Neuronal stem cell (in vitro differentiated cells): ENCODE results near the gene CD2AP. TPM values are rescaled to one million over a fixed set of nuclear protein-coding genes. Genes with fewer than 3 reads are reported as not detected.

Experiments used
- DNase-seq: peaks from one replicate; pipeline ENCODE4 v3.0.0-alpha.2; 2013; ENCODE audit warnings: low spot score
- H2AFZ ChIP-seq: one replicate; pipeline ENCODE4 v1.6.1; 2013; ENCODE audit warnings: mild to moderate bottlenecking, low read length, inconsistent platforms
- H2AK5ac ChIP-seq: 2 replicates; pipeline ENCODE4 v1.6.1; 2013; ENCODE audit warnings: low read depth, mild to moderate bottlenecking, inconsistent platforms, low read length, moderate library complexity, mixed read lengths
- H2BK120ac ChIP-seq: 2 replicates; pipeline ENCODE4 v1.6.1; 2013; ENCODE audit warnings: low read depth, mild to moderate bottlenecking, inconsistent platforms, low read length, moderate library complexity, mixed read lengths
- H2BK12ac ChIP-seq: one replicate; pipeline ENCODE4 v1.6.1; 2013; ENCODE audit warnings: low read length, inconsistent platforms
- H2BK15ac ChIP-seq: 2 replicates; pipeline ENCODE4 v1.6.1; 2013; ENCODE audit warnings: mild to moderate bottlenecking, low read length, inconsistent platforms, mixed read lengths
- H2BK5ac ChIP-seq: one replicate; pipeline ENCODE4 v1.6.1; 2013; ENCODE audit warnings: inconsistent platforms, mild to moderate bottlenecking, low read length, moderate library complexity
- H3K14ac ChIP-seq: one replicate; pipeline ENCODE4 v1.6.1; 2013; ENCODE audit warnings: low read length, inconsistent platforms
- H3K18ac ChIP-seq: 2 replicates; pipeline ENCODE4 v1.6.1; 2013; ENCODE audit warnings: low read length, inconsistent platforms
- H3K23ac ChIP-seq: 2 replicates; pipeline ENCODE4 v1.6.1; 2013; ENCODE audit warnings: low read depth, mild to moderate bottlenecking, mixed read lengths, low read length, inconsistent platforms; ENCODE audit not compliant: poor library complexity
- H3K27ac ChIP-seq: replicated peaks from 3 replicates; pipeline ENCODE4 v1.5.1; 2013; ENCODE audit warnings: low read length, inconsistent platforms
- H3K27me3 ChIP-seq, 3 experiments: 2 replicates each; pipeline ENCODE4 v1.6.1; 2013; ENCODE audit warnings: low read length in 3 of 3, mild to moderate bottlenecking in 2 of 3, inconsistent platforms in 1 of 3, low read depth in 1 of 3, mixed read lengths in 1 of 3, moderate library complexity in 1 of 3; ENCODE audit not compliant: control insufficient read depth in 3 of 3, insufficient read depth in 3 of 3
- H3K36me3 ChIP-seq, 2 donors: replicated peaks in 1 of 2; 2 replicates each; pipeline ENCODE4 v1.6.1; 2013; ENCODE audit warnings: low read length in 2 of 2; ENCODE audit not compliant: control insufficient read depth in 2 of 2, insufficient read depth in 2 of 2
- H3K4ac ChIP-seq: 2 replicates; pipeline ENCODE4 v1.6.1; 2013; ENCODE audit warnings: inconsistent platforms, mild to moderate bottlenecking, low read length, moderate library complexity
- H3K4me1 ChIP-seq, 2 donors: 1 replicate in 1 of 2; 2 replicates in 1 of 2; pipeline ENCODE4 v1.6.1; 2013; ENCODE audit warnings: low read length in 2 of 2, low read depth in 1 of 2; ENCODE audit not compliant: control insufficient read depth in 2 of 2, insufficient read depth in 1 of 2
- H3K4me2 ChIP-seq: one replicate; pipeline ENCODE4 v1.6.1; 2013; ENCODE audit warnings: mild to moderate bottlenecking, low read length, inconsistent platforms; ENCODE audit not compliant: insufficient read depth, poor library complexity, severe bottlenecking
- H3K4me3 ChIP-seq, 2 donors: 2 replicates each; pipeline ENCODE4 v1.5.1; 2013; ENCODE audit warnings: low read length in 2 of 2, mild to moderate bottlenecking in 2 of 2, inconsistent platforms in 1 of 2, moderate library complexity in 1 of 2
- H3K79me1 ChIP-seq: one replicate; pipeline ENCODE4 v1.6.1; 2013; ENCODE audit warnings: low read depth, mild to moderate bottlenecking, inconsistent platforms, low read length, moderate library complexity
- H3K9ac ChIP-seq: one replicate; pipeline ENCODE4 v1.6.1; 2013; ENCODE audit warnings: mild to moderate bottlenecking, low read depth, low read length, inconsistent platforms; ENCODE audit not compliant: poor library complexity
- H3K9me3 ChIP-seq, 2 donors: replicated peaks in 1 of 2; 2 replicates each; pipeline versions ENCODE3 to v1.6.1; 2013; ENCODE audit warnings: low read length in 2 of 2, mild to moderate bottlenecking in 2 of 2, inconsistent platforms in 1 of 2, low read depth in 1 of 2, mixed read lengths in 1 of 2, moderate library complexity in 1 of 2; ENCODE audit not compliant: control insufficient read depth in 2 of 2, insufficient read depth in 1 of 2
- H4K8ac ChIP-seq: one replicate; pipeline ENCODE4 v1.6.1; 2013; ENCODE audit warnings: low read depth, mild to moderate bottlenecking, inconsistent platforms, low read length, moderate library complexity
- H4K91ac ChIP-seq: one replicate; pipeline ENCODE4 v1.6.1; 2013; ENCODE audit warnings: low read length, low read depth, mild to moderate bottlenecking, inconsistent platforms; ENCODE audit not compliant: poor library complexity
- WGBS, 2 donors: extraction: QIAGEN DNeasy Blood & Tissue Kit; methylation state at CpG; one replicate each; pipeline ENCODE4 v1.1.7; 2013; ENCODE audit warnings: missing lambda C conversion rate in 2 of 2, mixed read lengths in 1 of 2; ENCODE audit not compliant: insufficient read length in 2 of 2, insufficient replicate concordance in 1 of 2; ENCODE audit errors: extremely low coverage in 2 of 2; 5-methylcytosine and 5-hydroxymethylcytosine counted together
- small RNA-seq: library from polyadenylated mRNA; stranded (forward); fragments of <200 nt; extraction: miRNeasy Mini kit (QIAGEN cat#:217004); gene quantifications from one replicate; pipeline ENCODE3, GENCODE V24; 2013; ENCODE audit not compliant: insufficient read depth

CD2AP gene

GRCh38 chr6:47671777-47672176, 194.2 kb downstream of the CD2AP start:
- WGBS, 2 donors, result no CpG with 5 or more reads among the region's 1 CpG
- peaks cover 5 to 8% of the 10 kb centered on the region in 2 donors for H3K4me1 ChIP-seq
- no peak overlapping the region for H3K4me3 ChIP-seq

GRCh38 chr6:47672816-47673215, 195.2 kb downstream of the CD2AP start:
- H3K27ac ChIP-seq, result no peak overlapping the region

More at GRCh38 chr6:47671777-47672176, 194.2 kb downstream of the CD2AP start:
- Histone ChIP-seq H2BK15ac (no peak overlapping the region), H3K79me1 (no peaks in the 10 kb centered on the region), H3K27me3 (no peaks in the 10 kb centered on the region), H3K18ac (no peak overlapping the region), H2BK12ac (no peak overlapping the region), H3K36me3 (no peaks in the 10 kb centered on the region), H2AK5ac (no peak overlapping the region), H4K91ac (no peak overlapping the region), H3K4me2 (no peak overlapping the region), H2BK120ac (no peak overlapping the region), H3K27ac (no peak overlapping the region), H3K9me3 (no peaks in the 10 kb centered on the region), H2AFZ (no peak overlapping the region), H3K9ac (no peak overlapping the region), H3K23ac (no peak overlapping the region), H4K8ac (no peak overlapping the region), H3K14ac (no peak overlapping the region), H2BK5ac (no peak overlapping the region), H3K4ac (no peak overlapping the region)
- DNase-seq, result no peak

GRCh38 chr6:47674673-47675072, 197.1 kb downstream of the CD2AP start:
- Histone ChIP-seq H3K9me3 (no peaks in the 10 kb centered on the region), H4K91ac (no peak overlapping the region), H2BK12ac (no peak overlapping the region), H2AFZ (no peak overlapping the region), H3K4ac (no peak overlapping the region), H3K23ac (no peak overlapping the region), H4K8ac (no peak overlapping the region), H2BK120ac (no peak overlapping the region), H3K9ac (no peak overlapping the region), H3K18ac (no peak overlapping the region), H3K14ac (no peak overlapping the region), H3K27ac (no peak overlapping the region), H3K4me3 (no peak overlapping the region), H2AK5ac (no peak overlapping the region), H3K27me3 (no peaks in the 10 kb centered on the region), H2BK15ac (no peak overlapping the region), H2BK5ac (no peak overlapping the region), H3K36me3 (no peaks in the 10 kb centered on the region), H3K4me1 (peaks cover 3 to 5% of the 10 kb centered on the region in 2 donors), H3K79me1 (no peaks in the 10 kb centered on the region), H3K4me2 (no peak overlapping the region)
- no CpG with 5 or more reads among the region's 3 CpGs for WGBS, 2 donors
- no peak for DNase-seq

More at GRCh38 chr6:47672816-47673215, 195.2 kb downstream of the CD2AP start:
- no CpG with 5 or more reads among the region's 1 CpG for WGBS, 2 donors
- Histone ChIP-seq H2AK5ac (no peak overlapping the region), H3K9ac (no peak overlapping the region), H3K36me3 (no peaks in the 10 kb centered on the region), H3K14ac (no peak overlapping the region), H2BK120ac (no peak overlapping the region), H3K9me3 (no peaks in the 10 kb centered on the region), H2AFZ (no peak overlapping the region), H2BK12ac (no peak overlapping the region), H4K91ac (no peak overlapping the region), H4K8ac (no peak overlapping the region), H3K23ac (no peak overlapping the region), H2BK5ac (no peak overlapping the region), H3K4me1 (peaks cover 5 to 8% of the 10 kb centered on the region in 2 donors), H3K4me2 (no peak overlapping the region), H3K27me3 (no peaks in the 10 kb centered on the region), H3K18ac (no peak overlapping the region), H3K4ac (no peak overlapping the region), H2BK15ac (no peak overlapping the region), H3K4me3 (no peak overlapping the region), H3K79me1 (no peaks in the 10 kb centered on the region)
- DNase-seq, result no peak

Small RNA genes within 50 kb of the gene (small RNA-seq; reads per million reads assigned to genes)
- gene RF00019, result not detected
